Loucy (cell line): ENCODE measurements around the gene FGD6.

Experiments
- CTCF ChIP-seq: fragments of 200-600 bp; sonication (generic); conservative IDR thresholded peaks from 2 replicates; pipeline ENCODE4 v1.5.1; 2014; ENCODE audit warnings: mild to moderate bottlenecking, antibody characterized with exemption, low read length
- EZH2phosphoT487 ChIP-seq: fragments of 200-600 bp; IDR thresholded peaks from 2 replicates; pipeline ENCODE4 v1.6.1; 2018; ENCODE audit warnings: antibody characterized with exemption, mild to moderate bottlenecking, moderate library complexity, borderline replicate concordance

- no peak for TF ChIP-seq CTCF
- TF ChIP-seq EZH2phosphoT487, result no peak
These were observed 58.3 kb downstream of the FGD6 start for GRCh38 chr12:95158919-95159318.
